Measurements from ENCODE around the gene PRPF6. TPM values are rescaled to one million over a fixed set of nuclear protein-coding genes. Genes with fewer than 3 reads are reported as not detected.
"Not testable (repeated sequence)": the region's sequence is repeated elsewhere in the genome, so short reads cannot be mapped to it uniquely, and the experiment has no call there.

PRPF6 gene
- polyA plus RNA-seq, 2 of the 4 experiments (the other 2 are of a cell fraction) = 42.8 to 47.2 TPM

- ChIA-PET CTCF (interaction anchor here (0.6 to 3.6 kb wide), 78 partner anchors 8 to 751 kb away, joined by 3 to 48 read pairs (median 4); partner anchors contain the start of genes HELZ2, PTK6, TCEA2 and TPD52L2), POLR2A (interaction anchor here (1.1 to 1.8 kb wide), 3 partner anchors 19 to 437 kb away, joined by 6 to 10 read pairs (median 7); partner anchors contain the start of genes PTK6, TPD52L2 and UCKL1)
- no peak for TF ChIP-seq RFX5 (IDR thresholded peaks at IDR 0.05)
- 0 out of 2 replicates have a peak, but pooled peaks have one; percentile 2 for TF ChIP-seq GATA3 (IDR thresholded peaks at IDR 0.05; ENCODE audit: borderline replicate concordance)
- Histone ChIP-seq H3K4me1 (peaks cover 41% of the 10 kb centered on the region), H3K4me3 (no peak overlapping the region), H3K27ac (peak overlapping the region; percentile 1 to 83; a peak in 4 of 6 replicates), H3K9me3 (no peaks in the 10 kb centered on the region), H3K4me2 (peak overlapping the region; percentile 75)
- ATAC-seq (peak in 1 of 2 experiments; percentile 1; a peak in 2 of 6 replicates), FAIRE-seq (no peak), DNase-seq (ENCODE audit: low read depth in 1 of 2, low spot score in 1 of 2) (peak in 1 of 2 experiments; percentile 36)
- WGBS (ENCODE audit: missing lambda C conversion rate) = 35% methylated on average over 19 of the region's 19 CpGs
Observed at GRCh38 chr20:63974402-63975200, 6.3 kb upstream of the PRPF6 start.

GRCh38 chr20:63976511-63976910 lies 4.4 kb upstream of the PRPF6 start:
- H3K4me3 ChIP-seq; H3K27ac ChIP-seq; FAIRE-seq; POLR2A ChIA-PET; H3K4me2 ChIP-seq; ATAC-seq; H3K9me3 ChIP-seq; DNase-seq (ENCODE audit: low read depth in 1 of 2, low spot score in 1 of 2): not testable (repeated sequence)
- H3K4me1 ChIP-seq = peaks cover 42% of the 10 kb centered on the region
- CTCF ChIA-PET = interaction anchor here (1.2 to 3.4 kb wide), 5 partner anchors 62 to 480 kb away, joined by 3 to 28 read pairs (median 5); partner anchors contain the start of gene PTK6
- WGBS (ENCODE audit: missing lambda C conversion rate) = 66% methylated on average over 7 of the region's 7 CpGs

DNA sequence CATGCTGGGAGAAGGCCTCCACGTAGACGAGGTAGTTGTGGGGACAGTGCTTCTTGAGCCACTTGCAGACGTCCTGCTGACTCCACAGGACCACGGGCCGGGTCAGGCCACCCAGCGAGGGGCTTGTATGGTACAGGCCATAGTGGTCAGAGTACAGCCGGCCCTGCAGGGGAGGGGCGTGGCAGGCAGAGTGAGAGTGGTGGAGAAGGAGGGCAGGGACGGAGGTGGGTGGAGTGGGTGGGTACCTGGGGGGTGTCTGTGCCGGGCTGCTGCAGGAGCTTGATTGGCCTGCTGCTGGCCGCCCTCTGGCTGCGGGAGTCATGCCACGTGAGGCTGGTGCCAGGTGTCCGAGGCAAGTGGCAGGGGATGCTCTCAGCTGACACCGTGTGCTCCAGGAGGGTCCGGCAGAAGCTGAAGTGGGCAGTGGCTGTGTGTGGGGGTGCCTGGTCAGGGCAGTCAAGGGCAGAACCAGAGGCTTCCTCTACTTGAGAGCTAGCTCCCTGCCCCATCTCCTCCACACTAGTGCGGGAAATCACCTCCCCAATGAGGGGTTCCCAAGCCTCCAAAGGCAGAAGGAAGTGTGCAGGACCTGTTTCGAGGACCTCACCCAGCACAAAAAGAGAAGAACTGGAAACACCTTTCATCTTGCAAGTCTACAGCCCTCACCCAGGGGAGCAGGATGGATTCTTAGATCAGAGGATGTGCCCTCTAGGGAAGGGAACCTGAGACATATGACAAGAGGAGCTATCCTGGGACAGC lies 3.8 kb upstream of the PRPF6 start:
- DNase-seq (ENCODE audit: low read depth in 1 of 2, low spot score in 1 of 2) (no peak), FAIRE-seq (no peak), ATAC-seq (no peak)
- H3K9me3 ChIP-seq = no peaks in the 10 kb centered on the region
- H3K4me1 ChIP-seq = peaks cover 46% of the 10 kb centered on the region
- ChIA-PET CTCF (interaction anchor here (0.8 to 1.7 kb wide), 7 partner anchors 15 to 439 kb away, joined by 3 to 11 read pairs (median 5); partner anchors contain the start of gene LKAAEAR1), POLR2A (interaction anchor here (1.0 kb wide), 1 partner anchor 113 kb away, joined by 4 read pairs; the partner anchor contains the start of gene TPD52L2)
- no peak overlapping the region for H3K4me3 ChIP-seq
- TF ChIP-seq, protein P1, sequence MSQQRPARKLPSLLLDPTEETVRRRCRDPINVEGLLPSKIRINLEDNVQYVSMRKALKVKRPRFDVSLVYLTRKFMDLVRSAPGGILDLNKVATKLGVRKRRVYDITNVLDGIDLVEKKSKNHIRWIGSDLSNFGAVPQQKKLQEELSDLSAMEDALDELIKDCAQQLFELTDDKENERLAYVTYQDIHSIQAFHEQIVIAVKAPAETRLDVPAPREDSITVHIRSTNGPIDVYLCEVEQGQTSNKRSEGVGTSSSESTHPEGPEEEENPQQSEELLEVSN (IDR thresholded peaks at IDR 0.05; ENCODE audit: borderline replicate concordance, low read depth) = no peak
- no peak for TF ChIP-seq RAD21 (conservative IDR thresholded peaks at IDR 0.05 in 1 of 2, IDR thresholded peaks at IDR 0.05 in 1 of 2)
- no peak for TF ChIP-seq ZC3H11A (IDR thresholded peaks at IDR 0.05)
- TF ChIP-seq MYC (IDR thresholded peaks at IDR 0.05; ENCODE audit: borderline replicate concordance, low read length) = no peak
- no peak for TF ChIP-seq CTCF (IDR thresholded peaks at IDR 0.05)
- TF ChIP-seq NFE2L2 (conservative IDR thresholded peaks at IDR 0.05; ENCODE audit: low read length) = no peak
- no peak for TF ChIP-seq HOXB13 (CRISPR knock-in tag; IDR thresholded peaks at IDR 0.05; ENCODE audit: low read depth)
- H3K4me2 ChIP-seq = peak overlapping the region; percentile 54
- peak overlapping the region in 1 of 2 experiments; percentile 65; a peak in 3 of 6 replicates for H3K27ac ChIP-seq
- WGBS (ENCODE audit: missing lambda C conversion rate) = 82% methylated on average over 15 of the region's 18 CpGs

- WGBS (ENCODE audit: missing lambda C conversion rate) = 17% methylated on average over 13 of the region's 16 CpGs
- no peak overlapping the region for H3K4me3 ChIP-seq
- POLR2A ChIA-PET = interaction anchor here (1.0 kb wide), 1 partner anchor 113 kb away, joined by 4 read pairs; the partner anchor contains the start of gene TPD52L2
- H3K4me2 ChIP-seq = peak overlapping the region; percentile 54
- FAIRE-seq (no peak), ATAC-seq (peak; percentile 21 to 48), DNase-seq (ENCODE audit: low read depth in 1 of 2, low spot score in 1 of 2) (peak in 1 of 2 experiments; percentile 60)
- H3K9me3 ChIP-seq = no peaks in the 10 kb centered on the region
- H3K4me1 ChIP-seq = peaks cover 52% of the 10 kb centered on the region
- peak overlapping the region in 1 of 2 experiments; percentile 65; a peak in 3 of 6 replicates for H3K27ac ChIP-seq
- no peak for TF ChIP-seq CBX2 (IDR thresholded peaks at IDR 0.05; ENCODE audit: borderline replicate concordance, low read depth)
- peak; percentile 75 for TF ChIP-seq MAX (IDR thresholded peaks at IDR 0.05)
- TF ChIP-seq ZFP36 (IDR thresholded peaks at IDR 0.05; ENCODE audit: borderline replicate concordance, partially characterized antibody) = no peak
- no peak for TF ChIP-seq FOSL2 (IDR thresholded peaks at IDR 0.05)
- peak; percentile 74 for TF ChIP-seq FOSL2 (CRISPR knock-in tag; IDR thresholded peaks at IDR 0.05)
- no peak for TF ChIP-seq PHF8 (IDR thresholded peaks at IDR 0.05; ENCODE audit: borderline replicate concordance, low read depth)
- TF ChIP-seq, protein P2, sequence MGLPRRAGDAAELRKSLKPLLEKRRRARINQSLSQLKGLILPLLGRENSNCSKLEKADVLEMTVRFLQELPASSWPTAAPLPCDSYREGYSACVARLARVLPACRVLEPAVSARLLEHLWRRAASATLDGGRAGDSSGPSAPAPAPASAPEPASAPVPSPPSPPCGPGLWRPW (IDR thresholded peaks at IDR 0.05) = no peak
- CTCF ChIA-PET = interaction anchor here (0.8 to 1.7 kb wide), 7 partner anchors 16 to 440 kb away, joined by 3 to 11 read pairs (median 5); partner anchors contain the start of gene LKAAEAR1
Observed at GRCh38 chr20:63977739-63978276, 3.1 kb upstream of the PRPF6 start.
